Neural crest cell (in vitro differentiated cells): ENCODE measurements around the gene SLC35G2. TPM values are rescaled to one million over a fixed set of nuclear protein-coding genes. Genes with fewer than 3 reads are reported as not detected.
"Not testable (repeated sequence)": the region's sequence is repeated elsewhere in the genome, so short reads cannot be mapped to it uniquely, and the experiment has no call there.

Experiments used
- DNase-seq: peaks from one replicate; pipeline ENCODE4 v3.0.0; 2021; ENCODE audit warnings: low read depth, mixed read lengths, low spot score
- H3K27ac Mint-ChIP-seq: one replicate; pipeline ENCODE4 v1.8.0; 2021; ENCODE audit warnings: mild to moderate bottlenecking, mixed read lengths; ENCODE audit not compliant: unreplicated experiment
- H3K27me3 Mint-ChIP-seq: 2 replicates; pipeline ENCODE4 v1.8.0; 2021; ENCODE audit warnings: low read depth, mild to moderate bottlenecking, mixed read lengths
- H3K36me3 Mint-ChIP-seq: 2 replicates; pipeline ENCODE4 v1.8.0; 2021; ENCODE audit warnings: low read depth, mild to moderate bottlenecking, mixed read lengths
- H3K4me1 Mint-ChIP-seq: 2 replicates; pipeline ENCODE4 v1.8.0; 2021; ENCODE audit warnings: mixed read lengths
- H3K4me3 Mint-ChIP-seq: one replicate; pipeline ENCODE4 v1.8.0; 2021; ENCODE audit warnings: mild to moderate bottlenecking, mixed read lengths
- H3K9me3 Mint-ChIP-seq: 2 replicates; pipeline ENCODE4 v1.8.0; 2021; ENCODE audit warnings: mixed read lengths
- CTCF ChIP-seq: fragments of 200-600 bp; sonication (generic); conservative IDR thresholded peaks from 2 replicates; pipeline ENCODE4 v1.5.0; 2021; ENCODE audit warnings: antibody characterized with exemption, mild to moderate bottlenecking
- total RNA-seq: library from RNA; stranded (reverse); gene quantifications from 2 replicates; pipeline ENCODE4 v1.2.1, GENCODE V29; 2021

The SLC35G2 gene
- total RNA-seq, 1 donor from 2014 or later = 6.0 TPM

GRCh38 chr3:136898549-136898948, 79.6 kb downstream of the SLC35G2 start:
- no peak for DNase-seq
- H3K27me3 Mint-ChIP-seq = no peaks in the 10 kb centered on the region
- no peak overlapping the region for H3K4me3 Mint-ChIP-seq
- peaks cover 30% of the 10 kb centered on the region for H3K36me3 Mint-ChIP-seq
- H3K9me3 Mint-ChIP-seq = peaks cover 9% of the 10 kb centered on the region
- H3K4me1 Mint-ChIP-seq = peaks cover 20% of the 10 kb centered on the region
- TF ChIP-seq CTCF = no peak
- no peak overlapping the region for H3K27ac Mint-ChIP-seq

GRCh38 chr3:136898954-136899353, 80.0 kb downstream of the SLC35G2 start:
- DNase-seq = no peak
- H3K9me3 Mint-ChIP-seq = peaks cover 12% of the 10 kb centered on the region
- TF ChIP-seq CTCF = no peak
- H3K4me3 Mint-ChIP-seq = no peak overlapping the region
- H3K27me3 Mint-ChIP-seq = no peaks in the 10 kb centered on the region
- peaks cover 33% of the 10 kb centered on the region for H3K36me3 Mint-ChIP-seq
- H3K27ac Mint-ChIP-seq = no peak overlapping the region
- peaks cover 16% of the 10 kb centered on the region for H3K4me1 Mint-ChIP-seq

- Mint-ChIP-seq H3K36me3 (peaks cover 36% of the 10 kb centered on the region), H3K9me3 (peaks cover 14% of the 10 kb centered on the region), H3K4me1 (peaks cover 14% of the 10 kb centered on the region), H3K27ac (no peak overlapping the region), H3K4me3 (no peak overlapping the region), H3K27me3 (no peaks in the 10 kb centered on the region)
- DNase-seq = no peak
- no peak for TF ChIP-seq CTCF
These were observed 80.8 kb downstream of the SLC35G2 start for GRCh38 chr3:136899622-136900158.

- peaks cover 14% of the 10 kb centered on the region for H3K4me1 Mint-ChIP-seq
- not testable (repeated sequence) for H3K27me3 Mint-ChIP-seq, H3K27ac Mint-ChIP-seq, H3K4me3 Mint-ChIP-seq, DNase-seq
- H3K36me3 Mint-ChIP-seq = peaks cover 36% of the 10 kb centered on the region
- H3K9me3 Mint-ChIP-seq = peaks cover 14% of the 10 kb centered on the region
These were observed 81.8 kb downstream of the SLC35G2 start for GRCh38 chr3:136900694-136901093.

- Mint-ChIP-seq H3K27ac (no peak overlapping the region), H3K36me3 (peaks cover 38% of the 10 kb centered on the region), H3K9me3 (peaks cover 16% of the 10 kb centered on the region), H3K4me3 (no peak overlapping the region), H3K4me1 (peaks cover 14% of the 10 kb centered on the region), H3K27me3 (no peaks in the 10 kb centered on the region)
- TF ChIP-seq CTCF = no peak
- no peak for DNase-seq
These were observed 82.5 kb downstream of the SLC35G2 start for GRCh38 chr3:136901391-136901790.

GRCh38 chr3:136902530-136902929, 83.6 kb downstream of the SLC35G2 start:
- peaks cover 38% of the 10 kb centered on the region for H3K36me3 Mint-ChIP-seq
- not testable (repeated sequence) for H3K27me3 Mint-ChIP-seq, H3K27ac Mint-ChIP-seq, H3K4me3 Mint-ChIP-seq, DNase-seq
- H3K4me1 Mint-ChIP-seq = peaks cover 14% of the 10 kb centered on the region
- H3K9me3 Mint-ChIP-seq = peaks cover 16% of the 10 kb centered on the region
